Activated naive CD8-positive, alpha-beta T cell treated with anti-CD3 and anti-CD28 coated beads for 36 hours (primary cell): ENCODE results near the gene NDUFB11. TPM values are rescaled to one million over a fixed set of nuclear protein-coding genes. Genes with fewer than 3 reads are reported as not detected.
"Not testable (repeated sequence)": the region's sequence is repeated elsewhere in the genome, so short reads cannot be mapped to it uniquely, and the experiment has no call there.

Experiments used
- DNase-seq: peaks from one replicate; pipeline ENCODE4 v3.0.0; 2021
- H3K27ac Mint-ChIP-seq: one replicate; pipeline ENCODE4 v1.8.0; 2022; ENCODE audit warnings: mild to moderate bottlenecking, moderate library complexity, mixed read lengths
- H3K27me3 Mint-ChIP-seq: one replicate; pipeline ENCODE4 v1.8.0; 2022; ENCODE audit warnings: mild to moderate bottlenecking, mixed read lengths
- H3K36me3 Mint-ChIP-seq: one replicate; pipeline ENCODE4 v1.8.0; 2021; ENCODE audit warnings: mild to moderate bottlenecking, mixed read lengths
- H3K4me1 Mint-ChIP-seq: one replicate; pipeline ENCODE4 v1.8.0; 2021; ENCODE audit warnings: mixed read lengths
- H3K4me3 Mint-ChIP-seq: one replicate; pipeline ENCODE4 v1.8.0; 2022; ENCODE audit warnings: mild to moderate bottlenecking, moderate library complexity, mixed read lengths
- H3K9me3 Mint-ChIP-seq: one replicate; pipeline ENCODE4 v1.8.0; 2022; ENCODE audit warnings: mixed read lengths
- total RNA-seq, 2 experiments: library from RNA; stranded (reverse); gene quantifications; one replicate each; pipeline ENCODE4 v1.2.3, GENCODE V29; 2021

NDUFB11 gene
- total RNA-seq, 2 experiments from 2014 or later, result 79.6 to 84.2 TPM

GRCh38 chrX:47143894-47144625 is 442 bp downstream of the NDUFB11 start:
- Mint-ChIP-seq H3K36me3 (peaks cover 47% of the 10 kb centered on the region), H3K27ac (peak overlapping the region; percentile 99), H3K4me3 (peak overlapping the region; percentile 97), H3K27me3 (no peaks in the 10 kb centered on the region), H3K4me1 (peaks cover 19% of the 10 kb centered on the region), H3K9me3 (no peaks in the 10 kb centered on the region)
- no peak for DNase-seq

GRCh38 chrX:47138171-47138570 is 6.3 kb downstream of the NDUFB11 start:
- peaks cover 7% of the 10 kb centered on the region for H3K4me1 Mint-ChIP-seq
- H3K27ac Mint-ChIP-seq, result no peak overlapping the region
- H3K27me3 Mint-ChIP-seq, result no peaks in the 10 kb centered on the region
- H3K4me3 Mint-ChIP-seq, result no peak overlapping the region
- H3K9me3 Mint-ChIP-seq, result no peaks in the 10 kb centered on the region
- no peak for DNase-seq
- peaks cover 21% of the 10 kb centered on the region for H3K36me3 Mint-ChIP-seq

DNA sequence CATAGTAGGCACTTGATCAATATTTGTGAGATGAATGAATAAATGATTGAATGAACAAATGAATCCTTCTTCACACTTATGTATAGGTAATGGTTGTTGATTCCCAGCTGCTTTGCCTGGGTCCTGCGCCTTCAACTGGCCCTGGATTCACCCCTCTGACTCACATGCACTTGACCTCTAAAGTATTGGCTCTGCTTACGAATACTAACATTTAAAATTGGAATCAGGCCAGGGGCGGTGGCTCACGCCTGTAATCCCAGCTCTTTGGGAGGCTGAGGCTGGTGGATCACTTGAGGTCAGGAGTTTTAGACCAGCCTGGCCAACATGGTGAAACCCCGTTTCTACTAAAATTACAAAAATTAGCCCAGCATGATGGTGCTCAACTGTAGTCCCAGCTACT is 8.9 kb downstream of the NDUFB11 start:
- not testable (repeated sequence) for H3K27ac Mint-ChIP-seq, H3K36me3 Mint-ChIP-seq, H3K9me3 Mint-ChIP-seq, H3K4me1 Mint-ChIP-seq, H3K27me3 Mint-ChIP-seq, DNase-seq, H3K4me3 Mint-ChIP-seq

GRCh38 chrX:47133493-47133892 is 11.0 kb downstream of the NDUFB11 start:
- no peaks in the 10 kb centered on the region for H3K4me1 Mint-ChIP-seq
- H3K27me3 Mint-ChIP-seq, result no peaks in the 10 kb centered on the region
- no peaks in the 10 kb centered on the region for H3K9me3 Mint-ChIP-seq
- no peak overlapping the region for H3K4me3 Mint-ChIP-seq
- DNase-seq, result no peak
- peak overlapping the region; percentile 16 for H3K27ac Mint-ChIP-seq
- H3K36me3 Mint-ChIP-seq, result no peaks in the 10 kb centered on the region

- Mint-ChIP-seq H3K27ac (peak overlapping the region; percentile 5), H3K36me3 (no peaks in the 10 kb centered on the region)
These were observed 14.6 kb downstream of the NDUFB11 start for GRCh38 chrX:47129899-47130358.

DNA sequence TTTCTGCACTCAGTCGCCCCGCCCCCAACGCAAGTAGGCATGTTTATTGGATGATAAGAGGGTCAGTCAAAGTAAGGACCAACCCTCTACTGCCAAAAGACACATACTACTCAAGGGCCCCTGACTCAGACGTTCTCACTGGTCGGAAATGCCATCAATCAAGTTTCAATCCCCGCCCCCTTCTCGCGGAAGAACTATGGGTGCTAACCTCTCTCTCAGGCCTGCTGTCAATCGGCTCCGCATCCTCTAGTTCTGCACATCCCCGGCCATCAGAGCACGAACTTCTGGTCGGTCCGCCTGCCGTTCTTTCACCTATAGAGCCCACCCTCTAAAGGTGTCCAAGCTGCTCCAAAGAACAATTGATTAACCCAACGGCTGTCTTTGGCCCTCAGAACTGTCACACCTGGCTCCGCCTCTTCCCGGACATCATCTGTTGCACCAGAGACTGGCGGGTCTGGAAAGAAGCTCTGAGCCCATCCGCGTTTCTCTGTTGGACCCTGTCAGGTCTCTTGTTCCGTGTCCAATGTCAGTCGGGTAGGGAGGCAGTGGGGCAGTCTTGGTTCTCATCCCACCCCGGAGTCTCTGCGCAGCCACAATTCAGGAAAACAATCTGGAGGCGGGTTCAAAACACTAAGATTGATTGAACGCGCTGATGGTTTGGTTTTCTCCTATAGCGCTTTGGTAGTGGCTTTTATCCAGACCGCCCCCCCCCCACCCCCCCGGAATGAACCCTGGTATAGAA is 15.2 kb downstream of the NDUFB11 start:
- H3K9me3 Mint-ChIP-seq, result no peaks in the 10 kb centered on the region
- H3K4me3 Mint-ChIP-seq, result peak overlapping the region; percentile 98
- DNase-seq, result peak; percentile 85
- H3K27me3 Mint-ChIP-seq, result no peaks in the 10 kb centered on the region
- no peaks in the 10 kb centered on the region for H3K36me3 Mint-ChIP-seq
- no peaks in the 10 kb centered on the region for H3K4me1 Mint-ChIP-seq
- H3K27ac Mint-ChIP-seq, result peak overlapping the region; percentile 99

More at GRCh38 chrX:47129899-47130358, 14.6 kb downstream of the NDUFB11 start:
- peak overlapping the region; percentile 98 for H3K4me3 Mint-ChIP-seq
- no peak for DNase-seq
- H3K4me1 Mint-ChIP-seq, result no peaks in the 10 kb centered on the region
- no peaks in the 10 kb centered on the region for H3K27me3 Mint-ChIP-seq
- H3K9me3 Mint-ChIP-seq, result no peaks in the 10 kb centered on the region

GRCh38 chrX:47124466-47124865 is 20.0 kb downstream of the NDUFB11 start:
- H3K27me3 Mint-ChIP-seq, H3K36me3 Mint-ChIP-seq, DNase-seq, H3K4me1 Mint-ChIP-seq, H3K9me3 Mint-ChIP-seq, H3K4me3 Mint-ChIP-seq, H3K27ac Mint-ChIP-seq: not testable (repeated sequence)

- H3K4me3 Mint-ChIP-seq, H3K36me3 Mint-ChIP-seq, H3K27ac Mint-ChIP-seq, H3K9me3 Mint-ChIP-seq, DNase-seq, H3K27me3 Mint-ChIP-seq, H3K4me1 Mint-ChIP-seq: not testable (repeated sequence)
These were observed 27.9 kb downstream of the NDUFB11 start for GRCh38 chrX:47116551-47117110.

- H3K4me1 Mint-ChIP-seq, result no peaks in the 10 kb centered on the region
- H3K9me3 Mint-ChIP-seq, result no peaks in the 10 kb centered on the region
- H3K36me3 Mint-ChIP-seq, result no peaks in the 10 kb centered on the region
- H3K27ac Mint-ChIP-seq, result no peak overlapping the region
- no peak for DNase-seq
- H3K27me3 Mint-ChIP-seq, result no peaks in the 10 kb centered on the region
- H3K4me3 Mint-ChIP-seq, result no peak overlapping the region
These were observed 32.1 kb downstream of the NDUFB11 start for GRCh38 chrX:47112316-47112954.

DNA sequence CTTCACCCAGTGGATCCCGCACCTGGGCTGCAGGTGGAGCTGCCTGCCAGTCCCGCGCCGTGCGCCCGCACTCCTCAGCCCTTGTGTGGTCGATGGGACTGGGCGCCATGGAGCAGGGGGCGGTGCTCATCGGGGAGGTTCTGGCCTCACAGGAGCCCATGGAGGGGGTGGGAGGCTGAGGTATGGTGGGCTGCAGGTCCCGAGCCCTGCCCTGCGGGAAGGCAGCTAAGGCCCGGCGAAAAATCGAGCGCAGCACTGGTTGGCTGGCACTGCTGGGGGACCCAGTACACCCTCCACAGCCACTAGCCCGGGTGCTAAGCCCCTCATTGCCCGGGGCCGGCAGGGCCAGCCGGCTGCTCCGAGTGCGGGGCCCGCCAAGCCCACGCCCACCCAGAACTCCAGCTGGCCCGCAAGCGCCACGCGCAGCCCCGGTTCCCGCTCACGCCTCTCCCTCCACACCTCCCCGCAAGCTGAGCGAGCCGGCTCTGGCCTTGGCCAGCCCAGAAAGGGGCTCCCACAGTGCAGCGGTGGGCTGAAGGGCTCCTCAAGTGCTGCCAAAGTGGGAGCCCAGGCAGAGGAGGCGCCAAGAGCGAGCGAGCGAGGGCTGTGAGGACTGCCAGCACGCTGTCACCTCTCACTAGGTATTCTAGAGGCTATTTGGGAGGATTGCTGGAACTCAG is 33.4 kb downstream of the NDUFB11 start:
- not testable (repeated sequence) for H3K4me3 Mint-ChIP-seq, H3K27me3 Mint-ChIP-seq, H3K36me3 Mint-ChIP-seq, H3K9me3 Mint-ChIP-seq, H3K4me1 Mint-ChIP-seq, DNase-seq, H3K27ac Mint-ChIP-seq

DNA sequence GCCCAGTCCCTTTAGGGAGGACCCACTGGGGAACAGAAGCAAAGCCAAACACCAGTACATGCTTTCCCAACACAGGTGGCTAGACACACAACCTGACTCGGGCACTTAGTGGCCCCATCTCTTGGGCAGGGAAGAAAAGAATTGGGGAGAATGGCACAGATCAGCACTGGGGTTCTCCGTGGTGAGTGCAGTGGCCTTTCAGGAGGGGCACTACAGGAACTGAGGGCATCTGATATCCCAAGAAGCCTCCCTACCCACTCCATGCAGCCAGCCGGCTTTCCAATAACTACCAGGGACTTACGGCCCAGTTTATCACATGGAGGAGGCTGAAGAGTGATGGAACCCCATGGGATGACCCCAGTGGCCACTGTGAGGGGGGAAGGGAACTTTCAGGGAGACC is 43.3 kb downstream of the NDUFB11 start:
- Mint-ChIP-seq H3K36me3 (no peaks in the 10 kb centered on the region), H3K4me3 (no peak overlapping the region), H3K27ac (no peak overlapping the region), H3K4me1 (no peaks in the 10 kb centered on the region), H3K9me3 (no peaks in the 10 kb centered on the region), H3K27me3 (no peaks in the 10 kb centered on the region)
- DNase-seq, result no peak

- no peaks in the 10 kb centered on the region for H3K36me3 Mint-ChIP-seq
- no peaks in the 10 kb centered on the region for H3K27me3 Mint-ChIP-seq
- DNase-seq, result no peak
- no peaks in the 10 kb centered on the region for H3K9me3 Mint-ChIP-seq
- no peaks in the 10 kb centered on the region for H3K4me1 Mint-ChIP-seq
- H3K4me3 Mint-ChIP-seq, result no peak overlapping the region
- H3K27ac Mint-ChIP-seq, result no peak overlapping the region
These were observed 46.0 kb downstream of the NDUFB11 start for GRCh38 chrX:47098338-47099094.

- no peak for DNase-seq
- no peak overlapping the region for H3K27ac Mint-ChIP-seq
- H3K27me3 Mint-ChIP-seq, result no peaks in the 10 kb centered on the region
- no peaks in the 10 kb centered on the region for H3K36me3 Mint-ChIP-seq
- H3K9me3 Mint-ChIP-seq, result no peaks in the 10 kb centered on the region
- no peak overlapping the region for H3K4me3 Mint-ChIP-seq
- H3K4me1 Mint-ChIP-seq, result no peaks in the 10 kb centered on the region
These were observed 47.5 kb downstream of the NDUFB11 start for GRCh38 chrX:47097018-47097417.

GRCh38 chrX:47093860-47094259 is 50.6 kb downstream of the NDUFB11 start:
- no peak for DNase-seq
- H3K36me3 Mint-ChIP-seq, result no peaks in the 10 kb centered on the region
- H3K27me3 Mint-ChIP-seq, result no peaks in the 10 kb centered on the region
- no peak overlapping the region for H3K4me3 Mint-ChIP-seq
- peaks cover 12% of the 10 kb centered on the region for H3K4me1 Mint-ChIP-seq
- H3K9me3 Mint-ChIP-seq, result no peaks in the 10 kb centered on the region
- H3K27ac Mint-ChIP-seq, result no peak overlapping the region
